ENCODE measurements around the gene WDR72. TPM values are rescaled to one million over a fixed set of nuclear protein-coding genes. Genes with fewer than 3 reads are reported as not detected.

WDR72 gene
- polyA plus RNA-seq, 1 donor (not counting 4 experiments of a cell fraction or from before 2014, with no cell fraction given) = 0.03 TPM

DNA sequence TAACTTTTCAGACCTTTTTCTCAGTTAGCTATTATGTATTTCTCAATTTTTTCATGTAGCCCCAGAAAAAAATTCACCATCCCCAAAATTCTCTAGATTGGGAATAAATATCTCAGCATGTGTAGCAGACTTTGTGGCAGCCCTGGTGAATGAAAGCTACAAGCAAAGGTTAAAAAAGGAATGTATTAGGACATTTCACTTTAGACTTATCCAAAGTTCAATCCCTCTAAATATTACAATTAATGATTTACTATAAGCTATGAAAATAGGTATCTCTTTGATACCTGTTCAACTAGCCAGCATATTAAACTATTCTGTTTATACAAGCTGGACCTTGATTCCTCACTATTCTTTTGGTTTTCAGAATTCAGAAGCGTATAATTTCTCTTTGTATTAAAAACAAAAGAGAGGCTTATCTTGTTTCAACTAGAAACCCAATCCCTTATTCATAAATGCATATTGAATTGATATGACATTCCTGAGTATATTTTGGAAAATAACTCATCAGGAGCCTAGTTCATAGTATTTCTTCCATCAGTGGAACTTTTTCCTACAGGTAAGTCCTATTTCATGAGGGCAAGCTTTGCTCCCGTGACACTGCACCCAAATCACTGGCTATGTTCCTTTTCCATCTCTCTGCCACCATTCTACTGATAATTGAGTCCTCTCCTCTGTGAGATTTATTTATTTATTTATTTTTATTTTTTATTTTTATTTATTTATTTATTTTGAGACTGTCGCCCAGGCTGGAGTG is 38.0 kb downstream of the WDR72 start:
- H3K36me3 ChIP-seq (ENCODE audit: control insufficient read depth in 2 of 2, extremely low read depth in 1 of 2, insufficient read depth in 2 of 2, low read length in 2 of 2) = no peaks in the 10 kb centered on the region
- no peaks in the 10 kb centered on the region for H4K20me1 ChIP-seq (ENCODE audit: control insufficient read depth, extremely low read depth, insufficient read depth, low read length)

DNA sequence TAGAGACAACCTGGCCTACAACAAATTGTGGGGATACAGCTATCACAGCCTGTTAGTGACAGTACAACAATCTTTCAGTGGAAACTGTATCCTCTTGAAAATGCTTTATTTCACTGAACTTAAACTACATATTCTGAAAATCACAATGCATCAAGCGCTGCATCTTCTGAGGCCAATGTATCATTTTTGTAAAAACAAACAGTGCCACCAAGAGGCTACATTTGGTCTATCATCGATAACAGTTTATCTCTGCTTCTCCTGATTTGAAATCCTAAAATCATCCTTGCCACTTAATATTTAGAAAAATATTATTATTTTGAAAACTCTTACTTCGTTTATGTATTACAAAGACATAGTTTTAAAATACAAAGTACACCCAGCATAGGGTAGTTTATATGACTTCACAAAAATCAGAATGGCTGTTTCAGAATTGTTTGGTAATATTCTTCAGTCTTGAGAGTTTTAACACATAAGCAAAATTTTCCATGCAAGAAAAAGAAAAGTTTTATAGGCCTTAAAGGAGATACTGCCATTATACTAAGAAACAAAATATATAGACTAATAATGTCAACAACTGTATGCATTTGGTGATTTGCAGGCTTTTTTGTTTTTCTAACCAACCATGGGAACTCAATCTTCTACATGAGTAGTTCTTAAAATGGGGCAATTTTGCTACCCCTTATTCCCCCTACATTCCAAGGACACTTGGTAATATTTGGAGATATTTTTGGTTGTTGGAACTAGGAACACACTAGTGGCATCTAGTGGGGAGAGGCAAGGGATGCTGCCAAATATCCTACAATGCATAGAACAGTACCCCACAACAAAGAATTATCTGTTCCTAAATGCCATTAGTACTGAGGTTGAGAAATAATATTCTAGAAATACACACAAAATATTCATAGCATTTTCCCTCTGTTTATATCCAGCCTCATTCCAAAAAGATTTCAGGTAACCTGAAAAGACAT is 42.3 kb downstream of the WDR72 start:
- peak in 1 of 3 experiments; percentile 41 for TF ChIP-seq CTCF (optimal IDR thresholded peaks at IDR 0.05 in 1 of 3, IDR thresholded peaks at IDR 0.05 in 1 of 3, conservative IDR thresholded peaks at IDR 0.05 in 1 of 3; ENCODE audit: extremely low read depth in 1 of 3, insufficient read depth in 2 of 3, low read length in 3 of 3)
- no peak for TF ChIP-seq EZH2 (IDR thresholded peaks at IDR 0.05; ENCODE audit: low read length)
- FAIRE-seq = no peak
- no peak overlapping the region for H3K4me2 ChIP-seq (ENCODE audit: control insufficient read depth, extremely low read depth, insufficient read depth, low read depth, low read length)
- H3K9me3 ChIP-seq (ENCODE audit: control insufficient read depth, low read depth, low read length) = no peaks in the 10 kb centered on the region
- no peaks in the 10 kb centered on the region for H3K36me3 ChIP-seq (ENCODE audit: control insufficient read depth in 2 of 2, extremely low read depth in 1 of 2, insufficient read depth in 2 of 2, low read length in 2 of 2)
- no peak for DNase-seq (ENCODE audit: low read depth, low spot score)
- H3K9me1 ChIP-seq (ENCODE audit: control insufficient read depth, extremely low read depth, insufficient read depth, low read length) = no peaks in the 10 kb centered on the region
- H3K4me3 ChIP-seq (ENCODE audit: control insufficient read depth in 2 of 3, extremely low read depth in 1 of 3, insufficient read depth in 2 of 3, low read depth in 1 of 3, low read length in 3 of 3) = no peak overlapping the region
- H3K27ac ChIP-seq (ENCODE audit: control insufficient read depth, insufficient read depth, low read length) = no peak overlapping the region
- no peaks in the 10 kb centered on the region for H3K27me3 ChIP-seq (ENCODE audit: control insufficient read depth, extremely low read depth, insufficient read depth, low read length)
- dilution Hi-C loops (cut with MboI; ENCODE audit: extremely low pct_ligation_motif_present, low sequenced_read_pairs) = no loop called here
- H3K4me1 ChIP-seq (ENCODE audit: control insufficient read depth, extremely low read depth, insufficient read depth, low read length) = no peaks in the 10 kb centered on the region
- no peak overlapping the region for H2AFZ ChIP-seq (ENCODE audit: control insufficient read depth, low read length)
- H4K20me1 ChIP-seq (ENCODE audit: control insufficient read depth, extremely low read depth, insufficient read depth, low read length) = no peaks in the 10 kb centered on the region
- H3K79me2 ChIP-seq (ENCODE audit: control insufficient read depth, insufficient read depth, low read length) = no peaks in the 10 kb centered on the region
- no peak overlapping the region for H3K9ac ChIP-seq (ENCODE audit: control insufficient read depth, extremely low read depth, insufficient read depth, low read length)

More for the DNA sequence above, 38.0 kb downstream of the WDR72 start:
- no peaks in the 10 kb centered on the region for H3K9me3 ChIP-seq (ENCODE audit: control insufficient read depth, low read depth, low read length)
- H3K4me2 ChIP-seq (ENCODE audit: control insufficient read depth, extremely low read depth, insufficient read depth, low read depth, low read length) = no peak overlapping the region
- H3K27me3 ChIP-seq (ENCODE audit: control insufficient read depth, extremely low read depth, insufficient read depth, low read length) = no peaks in the 10 kb centered on the region
- no peaks in the 10 kb centered on the region for H3K9me1 ChIP-seq (ENCODE audit: control insufficient read depth, extremely low read depth, insufficient read depth, low read length)
- H3K4me3 ChIP-seq (ENCODE audit: control insufficient read depth in 2 of 3, extremely low read depth in 1 of 3, insufficient read depth in 2 of 3, low read depth in 1 of 3, low read length in 3 of 3) = no peak overlapping the region
- H3K79me2 ChIP-seq (ENCODE audit: control insufficient read depth, insufficient read depth, low read length) = no peaks in the 10 kb centered on the region
- H3K9ac ChIP-seq (ENCODE audit: control insufficient read depth, extremely low read depth, insufficient read depth, low read length) = no peak overlapping the region
- H3K27ac ChIP-seq (ENCODE audit: control insufficient read depth, insufficient read depth, low read length) = no peak overlapping the region
- H2AFZ ChIP-seq (ENCODE audit: control insufficient read depth, low read length) = no peak overlapping the region
- dilution Hi-C loops (cut with MboI; ENCODE audit: extremely low pct_ligation_motif_present, low sequenced_read_pairs) = no loop called here
- no peak for FAIRE-seq
- H3K4me1 ChIP-seq (ENCODE audit: control insufficient read depth, extremely low read depth, insufficient read depth, low read length) = no peaks in the 10 kb centered on the region
- DNase-seq (ENCODE audit: low read depth, low spot score) = no peak
- no peak for TF ChIP-seq EZH2 (IDR thresholded peaks at IDR 0.05; ENCODE audit: low read length)
- no peak for TF ChIP-seq CTCF (optimal IDR thresholded peaks at IDR 0.05 in 1 of 3, IDR thresholded peaks at IDR 0.05 in 1 of 3, conservative IDR thresholded peaks at IDR 0.05 in 1 of 3; ENCODE audit: extremely low read depth in 1 of 3, insufficient read depth in 2 of 3, low read length in 3 of 3)
